Thymus (tissue), 11 donors: ENCODE results near the gene OR13A1. TPM values are rescaled to one million over a fixed set of nuclear protein-coding genes. Genes with fewer than 3 reads are reported as not detected.
"Not testable (repeated sequence)": the region's sequence is repeated elsewhere in the genome, so short reads cannot be mapped to it uniquely, and the experiment has no call there.

Source experiments
- DNase-seq, 9 donors: peaks; one replicate each; pipeline ENCODE4 v3.0.0-alpha.2; 2013; ENCODE audit warnings: low spot score in 9 of 9, low read depth in 6 of 9, missing footprints in 1 of 9
- H3K27ac ChIP-seq, 2 donors: one replicate each; pipeline ENCODE4 v1.5.1; 2013; ENCODE audit warnings: control low read depth in 1 of 2, low read depth in 1 of 2, low read length in 1 of 2, mild to moderate bottlenecking in 1 of 2, moderate library complexity in 1 of 2
- H3K27me3 ChIP-seq, 2 donors: one replicate each; pipeline ENCODE4 v1.5.1; 2013; ENCODE audit warnings: low read length in 1 of 2; ENCODE audit not compliant: control insufficient read depth in 2 of 2, insufficient read depth in 1 of 2
- H3K36me3 ChIP-seq, 2 donors: one replicate each; pipeline ENCODE4 v1.5.1; 2013; ENCODE audit warnings: low read length in 1 of 2, mild to moderate bottlenecking in 1 of 2, moderate library complexity in 1 of 2; ENCODE audit not compliant: control insufficient read depth in 2 of 2, insufficient read depth in 2 of 2
- H3K4me1 ChIP-seq, 2 donors: one replicate each; pipeline ENCODE4 v1.5.1; 2013; ENCODE audit warnings: low read length in 2 of 2; ENCODE audit not compliant: control insufficient read depth in 2 of 2, insufficient read depth in 2 of 2
- H3K4me3 ChIP-seq, 2 donors: one replicate each; pipeline ENCODE4 v1.5.1; 2013; ENCODE audit warnings: low read length in 2 of 2, control low read depth in 1 of 2, mild to moderate bottlenecking in 1 of 2
- H3K9me3 ChIP-seq, 2 donors: one replicate each; pipeline ENCODE4 v1.5.1; 2013; ENCODE audit warnings: low read length in 1 of 2, mild to moderate bottlenecking in 1 of 2; ENCODE audit not compliant: control insufficient read depth in 2 of 2, insufficient read depth in 1 of 2
- WGBS: extraction: QIAGEN DNeasy Blood & Tissue Kit; methylation state at CpG from one replicate; pipeline ENCODE4 v1.1.7; 2013; 5-methylcytosine and 5-hydroxymethylcytosine counted together
- polyA plus RNA-seq: library from polyadenylated mRNA; stranded (reverse); fragments of 200-250 nt; gene quantifications from one replicate; pipeline ENCODE4 v1.2.3, GENCODE V29; 2013
- total RNA-seq: library from RNA; stranded (reverse); fragments of 120-200 nt; gene quantifications from one replicate; pipeline ENCODE4 v1.2.4, GENCODE V29; 2013
- donor health status: healthy.

The OR13A1 gene
- total and polyA plus RNA-seq, 2 donors = 0.28 to 2.2 TPM

GRCh38 chr10:45302573-45302972, 12.8 kb downstream of the OR13A1 start:
- H3K4me1 ChIP-seq = peaks cover 0 to 7% of the 10 kb centered on the region in 2 donors
- H3K27me3 ChIP-seq = no peaks in the 10 kb centered on the region
- no peaks in the 10 kb centered on the region for H3K9me3 ChIP-seq
- no peak overlapping the region for H3K27ac ChIP-seq
- no peak for DNase-seq
- no peaks in the 10 kb centered on the region for H3K36me3 ChIP-seq
- no peak overlapping the region for H3K4me3 ChIP-seq
- 71% methylated on average over 3 of the region's 3 CpGs for WGBS

GRCh38 chr10:45298341-45298955, 17.0 kb downstream of the OR13A1 start:
- H3K27ac ChIP-seq, H3K36me3 ChIP-seq, H3K4me1 ChIP-seq, DNase-seq, H3K4me3 ChIP-seq, H3K9me3 ChIP-seq, H3K27me3 ChIP-seq: not testable (repeated sequence)
- 71% methylated on average over 4 of the region's 4 CpGs for WGBS

- no peak for DNase-seq
- Histone ChIP-seq H3K36me3 (no peaks in the 10 kb centered on the region), H3K4me3 (no peak overlapping the region), H3K27me3 (no peaks in the 10 kb centered on the region), H3K27ac (no peak overlapping the region), H3K9me3 (no peaks in the 10 kb centered on the region), H3K4me1 (no peaks in the 10 kb centered on the region)
- WGBS = 68% methylated on average over 2 of the region's 2 CpGs
These were observed 20.7 kb downstream of the OR13A1 start for GRCh38 chr10:45294681-45295080.

DNA sequence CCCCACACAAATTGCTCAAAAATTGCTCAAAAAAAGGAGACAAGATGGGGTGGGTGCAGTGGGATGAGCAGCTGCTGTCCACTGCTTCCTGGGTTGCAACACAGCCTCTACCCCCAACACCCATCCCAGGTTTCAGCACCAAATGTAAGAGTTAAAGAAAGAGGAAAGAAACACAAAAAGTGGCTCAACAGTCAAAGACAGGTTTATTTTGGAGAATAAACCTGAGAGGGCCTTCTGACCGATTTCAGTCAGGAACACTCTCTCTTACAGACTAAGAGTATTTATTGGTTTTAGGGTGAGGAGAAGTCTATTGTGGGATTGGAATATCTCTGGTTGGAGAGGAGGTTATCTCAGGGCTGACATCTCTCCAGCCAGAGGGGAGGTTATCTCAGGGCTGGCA, 28.4 kb downstream of the OR13A1 start:
- H3K27me3 ChIP-seq = no peaks in the 10 kb centered on the region
- no peak overlapping the region for H3K4me3 ChIP-seq
- no peaks in the 10 kb centered on the region for H3K4me1 ChIP-seq
- peaks cover 0 to 9% of the 10 kb centered on the region in 2 donors for H3K9me3 ChIP-seq
- no peak overlapping the region for H3K27ac ChIP-seq
- no peak for DNase-seq
- H3K36me3 ChIP-seq = no peaks in the 10 kb centered on the region
- WGBS = 98% methylated on average over 1 of the region's 1 CpG

DNA sequence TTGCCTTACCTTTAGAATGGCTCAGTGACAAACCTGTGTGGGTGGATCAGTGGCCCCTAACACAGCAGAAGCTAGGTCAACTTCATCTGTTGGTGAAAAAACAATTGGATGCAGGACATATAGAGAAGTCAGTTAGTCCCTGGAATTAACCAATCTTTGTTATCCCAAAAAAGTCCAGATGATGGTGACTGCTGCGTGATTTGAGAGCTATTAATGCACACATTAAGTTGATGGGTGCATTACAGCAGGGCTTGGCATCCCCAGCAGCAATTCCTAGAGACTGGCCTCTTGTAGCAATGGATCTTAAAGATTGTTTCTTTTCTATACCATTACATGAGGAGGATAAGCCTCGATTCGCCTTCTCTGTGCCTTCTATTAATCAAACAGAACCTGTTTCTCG, 33.3 kb downstream of the OR13A1 start:
- H3K27ac ChIP-seq = no peak overlapping the region
- H3K4me3 ChIP-seq = no peak overlapping the region
- DNase-seq = no peak
- H3K27me3 ChIP-seq = no peaks in the 10 kb centered on the region
- no peaks in the 10 kb centered on the region for H3K36me3 ChIP-seq
- WGBS = 97% methylated on average over 4 of the region's 4 CpGs
- H3K4me1 ChIP-seq = no peaks in the 10 kb centered on the region
- peaks cover 0 to 9% of the 10 kb centered on the region in 2 donors for H3K9me3 ChIP-seq

- no peaks in the 10 kb centered on the region for H3K9me3 ChIP-seq
- no peak overlapping the region for H3K27ac ChIP-seq
- H3K36me3 ChIP-seq = no peaks in the 10 kb centered on the region
- DNase-seq = no peak
- H3K4me3 ChIP-seq = no peak overlapping the region
- H3K27me3 ChIP-seq = no peaks in the 10 kb centered on the region
- no peaks in the 10 kb centered on the region for H3K4me1 ChIP-seq
- 88% methylated on average over 3 of the region's 3 CpGs for WGBS
These were observed 35.2 kb downstream of the OR13A1 start for GRCh38 chr10:45280113-45280760.

GRCh38 chr10:45279682-45280081, 35.7 kb downstream of the OR13A1 start:
- no peaks in the 10 kb centered on the region for H3K9me3 ChIP-seq
- H3K36me3 ChIP-seq = no peaks in the 10 kb centered on the region
- H3K27ac ChIP-seq = no peak overlapping the region
- 97% methylated on average over 1 of the region's 1 CpG for WGBS
- no peak overlapping the region for H3K4me3 ChIP-seq
- no peak for DNase-seq
- H3K27me3 ChIP-seq = no peaks in the 10 kb centered on the region
- H3K4me1 ChIP-seq = no peaks in the 10 kb centered on the region

- H3K27ac ChIP-seq = no peak overlapping the region
- 86% methylated on average over 6 of the region's 6 CpGs for WGBS
- no peaks in the 10 kb centered on the region for H3K36me3 ChIP-seq
- no peaks in the 10 kb centered on the region for H3K9me3 ChIP-seq
- no peaks in the 10 kb centered on the region for H3K27me3 ChIP-seq
- no peaks in the 10 kb centered on the region for H3K4me1 ChIP-seq
- DNase-seq = no peak
- no peak overlapping the region for H3K4me3 ChIP-seq
These were observed 36.4 kb downstream of the OR13A1 start for GRCh38 chr10:45278860-45279498.

GRCh38 chr10:45276146-45276545, 39.3 kb downstream of the OR13A1 start:
- H3K27me3 ChIP-seq, H3K4me1 ChIP-seq, H3K9me3 ChIP-seq, DNase-seq, H3K27ac ChIP-seq, H3K36me3 ChIP-seq, H3K4me3 ChIP-seq: not testable (repeated sequence)
